Subcutaneous adipose tissue (tissue), 4 donors: Measurements from ENCODE around the gene MAP4K5. TPM values are rescaled to one million over a fixed set of nuclear protein-coding genes. Genes with fewer than 3 reads are reported as not detected.

Experiments
- total RNA-seq, 4 donors: library from RNA; depleted of rRNA; stranded (reverse); fragments of >200 nt; gene quantifications; one replicate each; pipeline ENCODE4 v1.1.0, GENCODE V29; 2016
- TF ChIP-seq, protein P1 (sequence below): fragments of 450-650 bp; IDR thresholded peaks from one replicate; pipeline ENCODE4 v1.5.1; 2016; ENCODE audit warnings: low read depth, mild to moderate bottlenecking, control low read depth, antibody characterized with exemption, moderate library complexity

MAP4K5 gene
- total RNA-seq, 4 donors from 2014 or later, result 78.3 to 139 (median 120) TPM

DNA sequence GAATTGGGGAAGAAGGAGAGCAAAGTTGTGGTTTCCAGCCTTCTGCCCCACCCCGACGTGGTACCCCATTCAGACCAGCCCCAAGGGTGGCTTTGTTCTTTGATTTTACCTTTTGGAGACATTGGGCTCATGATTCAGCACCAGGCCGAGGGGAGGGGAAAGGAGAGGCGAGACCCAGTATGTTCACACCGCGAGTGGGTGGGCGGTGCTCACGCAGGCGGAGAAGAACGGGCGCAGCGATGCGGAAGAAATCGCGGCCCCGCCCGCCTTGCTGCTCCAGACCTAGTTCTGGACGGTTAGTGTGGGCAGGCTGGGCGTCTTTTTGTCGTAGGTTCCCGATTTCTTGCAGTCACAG is 28.5 kb upstream of the MAP4K5 start:
- TF ChIP-seq, protein P1, sequence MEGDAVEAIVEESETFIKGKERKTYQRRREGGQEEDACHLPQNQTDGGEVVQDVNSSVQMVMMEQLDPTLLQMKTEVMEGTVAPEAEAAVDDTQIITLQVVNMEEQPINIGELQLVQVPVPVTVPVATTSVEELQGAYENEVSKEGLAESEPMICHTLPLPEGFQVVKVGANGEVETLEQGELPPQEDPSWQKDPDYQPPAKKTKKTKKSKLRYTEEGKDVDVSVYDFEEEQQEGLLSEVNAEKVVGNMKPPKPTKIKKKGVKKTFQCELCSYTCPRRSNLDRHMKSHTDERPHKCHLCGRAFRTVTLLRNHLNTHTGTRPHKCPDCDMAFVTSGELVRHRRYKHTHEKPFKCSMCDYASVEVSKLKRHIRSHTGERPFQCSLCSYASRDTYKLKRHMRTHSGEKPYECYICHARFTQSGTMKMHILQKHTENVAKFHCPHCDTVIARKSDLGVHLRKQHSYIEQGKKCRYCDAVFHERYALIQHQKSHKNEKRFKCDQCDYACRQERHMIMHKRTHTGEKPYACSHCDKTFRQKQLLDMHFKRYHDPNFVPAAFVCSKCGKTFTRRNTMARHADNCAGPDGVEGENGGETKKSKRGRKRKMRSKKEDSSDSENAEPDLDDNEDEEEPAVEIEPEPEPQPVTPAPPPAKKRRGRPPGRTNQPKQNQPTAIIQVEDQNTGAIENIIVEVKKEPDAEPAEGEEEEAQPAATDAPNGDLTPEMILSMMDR, result no peak

DNA sequence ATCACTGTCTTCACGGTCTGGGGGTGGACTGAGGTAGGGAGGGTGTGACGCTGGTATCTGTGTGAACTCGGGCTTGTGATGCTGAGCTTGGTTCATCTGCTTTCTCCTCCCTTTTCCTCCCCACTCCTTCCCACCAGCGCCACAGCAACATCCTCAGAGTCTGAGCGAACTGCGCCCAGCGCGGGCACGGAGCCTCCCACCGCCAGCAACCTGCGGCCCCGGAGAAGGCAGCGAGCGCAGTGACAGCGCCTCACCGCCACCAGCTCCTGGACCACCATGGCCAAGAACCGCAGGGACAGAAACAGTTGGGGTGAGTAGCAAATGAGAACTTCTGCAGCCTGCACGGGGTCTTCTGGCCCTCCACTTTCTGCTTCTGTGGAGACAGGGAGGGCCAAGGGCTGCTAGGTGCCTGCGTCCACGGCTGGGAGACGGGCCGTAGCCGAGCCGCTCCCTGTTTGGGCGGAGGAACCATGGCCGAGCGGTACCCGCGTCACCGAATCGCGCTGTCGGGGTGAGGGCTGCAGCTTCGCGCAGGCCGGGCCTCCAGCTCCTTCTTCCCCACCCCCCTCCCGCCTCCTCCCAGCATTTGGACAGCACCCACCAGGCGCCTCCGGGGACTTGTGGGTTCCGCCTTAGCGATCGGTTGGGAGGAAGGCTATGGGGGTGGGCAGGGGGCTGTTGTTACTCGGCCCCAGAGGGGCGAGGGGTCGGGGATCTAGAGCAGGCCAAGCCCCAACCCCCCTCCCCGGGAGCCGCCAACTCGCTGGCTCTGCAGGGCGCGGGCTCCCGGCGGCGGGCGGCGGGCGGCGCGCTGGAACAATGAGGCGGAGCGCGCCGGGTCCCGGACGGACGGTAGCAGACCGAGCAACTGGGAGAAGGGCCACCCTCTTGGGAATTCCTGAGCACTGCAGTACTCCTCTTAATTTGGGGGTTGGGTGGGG is 27.9 kb upstream of the MAP4K5 start, which contains the start of gene ATL1:
TSS of gene ATL1 (plus strand) at position 156 of the 941 bp plus-strand sequence. CDS start at position 277, 121 bp downstream.
- TF ChIP-seq, protein P1, result no peak

DNA sequence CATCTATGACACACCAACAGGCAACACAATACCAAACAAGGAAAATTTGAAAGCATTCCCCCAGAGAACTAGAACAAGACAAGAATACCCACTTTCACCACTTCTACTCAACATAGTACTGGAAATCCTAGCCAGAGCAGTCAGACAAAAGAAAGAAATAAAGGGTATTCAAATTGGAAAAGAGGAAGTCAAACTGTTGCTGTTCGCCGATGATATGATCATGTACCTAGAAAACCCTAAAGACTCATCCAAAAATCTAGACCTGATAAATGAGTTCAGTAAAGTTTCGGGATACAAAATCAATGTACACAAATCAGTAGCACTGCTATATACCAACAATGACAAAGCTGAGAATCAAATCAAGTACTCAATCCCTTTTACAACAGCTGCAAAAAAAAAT is 19.5 kb upstream of the MAP4K5 start:
- TF ChIP-seq, protein P1, result no peak

DNA sequence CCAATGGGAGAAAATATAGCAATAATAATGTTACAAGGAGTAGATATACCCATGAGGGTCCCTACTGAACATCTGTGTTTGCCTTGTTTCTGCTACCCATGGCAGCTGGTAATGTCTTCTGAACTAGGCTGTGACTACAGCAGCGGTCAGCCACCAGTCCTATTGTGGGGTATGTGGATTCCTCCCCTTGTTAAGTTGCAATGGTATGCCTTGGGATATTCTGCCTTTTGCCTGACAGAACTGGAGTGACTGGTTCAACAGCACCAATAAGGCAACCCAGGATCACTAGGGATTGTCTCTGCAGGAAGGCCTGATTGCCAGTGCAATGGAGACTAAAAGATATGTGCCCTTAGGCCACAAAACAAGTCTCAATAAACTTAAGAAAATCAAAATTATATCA is 17.9 kb upstream of the MAP4K5 start:
- TF ChIP-seq, protein P1, result no peak

DNA sequence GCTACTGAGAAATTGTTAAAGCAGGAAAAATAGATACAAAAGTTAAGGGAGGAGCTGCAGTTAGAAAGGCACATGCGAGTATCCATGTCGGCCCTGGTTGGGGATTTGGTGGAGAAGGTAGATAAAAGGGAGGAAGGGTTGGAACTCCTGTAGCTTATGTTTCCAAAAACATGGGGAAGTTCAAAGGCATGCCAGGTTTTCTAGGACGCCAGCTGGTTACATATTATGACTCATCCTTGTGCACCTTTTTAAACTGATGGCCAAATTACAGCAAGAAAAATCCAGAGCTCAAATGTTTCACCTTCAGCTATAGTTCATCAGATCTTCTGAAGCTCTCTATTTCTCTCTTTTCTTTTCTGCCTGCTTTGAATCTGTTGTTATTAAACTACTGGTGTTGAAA is 13.2 kb upstream of the MAP4K5 start:
- TF ChIP-seq, protein P1, result no peak

DNA sequence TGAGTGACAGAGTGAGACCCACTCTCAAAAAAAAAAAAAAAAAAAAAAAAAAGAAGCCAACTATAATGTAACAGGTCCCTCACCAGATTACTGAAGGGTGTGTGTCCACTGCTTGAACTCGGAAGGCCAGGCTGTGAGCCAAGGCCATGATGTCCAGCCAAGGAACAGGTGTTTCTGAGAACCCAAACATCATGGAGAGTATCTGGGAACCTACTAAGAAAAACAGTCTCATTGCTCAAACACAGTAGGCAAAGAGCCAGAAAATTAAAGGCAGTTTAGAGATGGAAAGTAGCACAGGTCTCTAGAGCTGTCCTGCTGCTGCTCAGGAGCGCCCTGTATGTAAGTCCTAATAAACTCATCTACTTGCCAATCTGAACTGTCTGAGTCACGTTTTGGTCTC is 12.5 kb upstream of the MAP4K5 start:
- TF ChIP-seq, protein P1, result no peak

DNA sequence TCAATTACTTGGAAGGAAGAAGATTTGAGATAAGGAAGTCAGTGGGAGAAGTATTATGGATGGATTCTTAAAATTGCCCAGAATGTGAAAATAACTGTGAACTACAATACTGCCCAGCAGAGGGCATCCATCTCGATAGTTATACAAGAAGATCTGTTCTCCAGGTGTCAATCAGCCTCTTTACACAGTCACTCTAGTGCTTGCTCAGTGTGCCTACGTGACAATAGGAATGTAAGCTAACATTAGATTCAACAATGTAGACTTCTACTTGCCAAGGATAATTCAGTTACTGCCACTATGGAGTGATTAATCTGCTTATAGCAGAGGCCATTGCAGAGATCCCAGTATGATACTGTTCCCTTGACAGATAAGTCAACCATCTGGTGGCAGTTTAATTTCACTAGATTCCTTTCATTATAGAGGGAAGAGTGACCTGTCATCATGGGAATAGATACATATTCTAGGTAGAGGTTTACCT is 10.6 kb upstream of the MAP4K5 start:
- TF ChIP-seq, protein P1, result no peak
